Endodermal cell (in vitro differentiated cells): Measurements from ENCODE around the gene KDM6A. TPM values are rescaled to one million over a fixed set of nuclear protein-coding genes. Genes with fewer than 3 reads are reported as not detected.
"Not testable (repeated sequence)": the region's sequence is repeated elsewhere in the genome, so short reads cannot be mapped to it uniquely, and the experiment has no call there.

Experiments
- DNase-seq: peaks from one replicate; pipeline ENCODE4 v3.0.0-alpha.2; 2017
- H3K27ac ChIP-seq: 2 replicates; pipeline ENCODE4 v1.5.1; 2013; ENCODE audit warnings: mild to moderate bottlenecking, low read depth, low read length, moderate library complexity
- H3K27me3 ChIP-seq: 2 replicates; pipeline ENCODE4 v1.6.1; 2013; ENCODE audit warnings: mild to moderate bottlenecking, low read length, moderate library complexity; ENCODE audit not compliant: insufficient read depth, control insufficient read depth, poor library complexity, severe bottlenecking
- H3K36me3 ChIP-seq: 2 replicates; pipeline ENCODE4 v1.7.0; 2013; ENCODE audit warnings: mild to moderate bottlenecking, low read length, moderate library complexity; ENCODE audit not compliant: control insufficient read depth, insufficient read depth
- H3K4me1 ChIP-seq: one replicate; pipeline ENCODE4 v1.7.0; 2013; ENCODE audit warnings: low read length; ENCODE audit not compliant: control insufficient read depth, insufficient read depth
- H3K4me3 ChIP-seq: 2 replicates; pipeline ENCODE4 v1.5.1; 2013; ENCODE audit warnings: mild to moderate bottlenecking, low read length, moderate library complexity
- H3K9ac ChIP-seq: 2 replicates; pipeline ENCODE4 v1.6.1; 2013; ENCODE audit warnings: mild to moderate bottlenecking, low read length, moderate library complexity; ENCODE audit not compliant: poor library complexity, severe bottlenecking; ENCODE audit errors: extremely low read depth
- H3K9me3 ChIP-seq: 2 replicates; pipeline ENCODE4 v1.6.1; 2013; ENCODE audit warnings: mild to moderate bottlenecking, low read length, moderate library complexity; ENCODE audit not compliant: control insufficient read depth
- H3K27ac Mint-ChIP-seq: 2 replicates; pipeline ENCODE4 v1.8.0; 2020; ENCODE audit warnings: mixed read lengths
- H3K27me3 Mint-ChIP-seq: 2 replicates; pipeline ENCODE4 v1.8.0; 2021; ENCODE audit warnings: mild to moderate bottlenecking, mixed read lengths; ENCODE audit not compliant: insufficient read depth
- H3K36me3 Mint-ChIP-seq: 2 replicates; pipeline ENCODE4 v1.8.0; 2020; ENCODE audit warnings: low read depth, mixed read lengths
- H3K4me1 Mint-ChIP-seq: 2 replicates; pipeline ENCODE4 v1.8.0; 2020; ENCODE audit warnings: mixed read lengths
- H3K4me3 Mint-ChIP-seq: 2 replicates; pipeline ENCODE4 v1.8.0; 2020; ENCODE audit warnings: mild to moderate bottlenecking, moderate library complexity, mixed read lengths
- H3K9me3 Mint-ChIP-seq: 2 replicates; pipeline ENCODE4 v1.8.0; 2020; ENCODE audit warnings: mild to moderate bottlenecking, mixed read lengths
- CTCF ChIP-seq: fragments of 200-600 bp; sonication (generic); conservative IDR thresholded peaks from 2 replicates; pipeline ENCODE4 v1.5.0; 2021; ENCODE audit warnings: antibody characterized with exemption, mild to moderate bottlenecking
- WGBS, 2 experiments: methylation state at CpG; one replicate each; pipeline versions ENCODE4 v1.1.5 to v1.1.7; 2013; ENCODE audit warnings: missing lambda C conversion rate in 2 of 2, mixed read lengths in 1 of 2; ENCODE audit not compliant: insufficient coverage in 1 of 2, insufficient read length in 1 of 2; 5-methylcytosine and 5-hydroxymethylcytosine counted together
- total RNA-seq, 2 donors: library from RNA; stranded (reverse); fragmentation: NEBNext Ultra II Directional in 1 of 2; extraction: Animal tissue kit (Norgen Biotek cat#: 25700) in 1 of 2; gene quantifications; 2 replicates in 1 of 2; 3 replicates in 1 of 2; pipeline ENCODE4 v1.2.1, GENCODE V29; 2021

KDM6A gene
- total RNA-seq, 2 donors from 2014 or later, result 62.1 to 64.6 TPM

- Histone ChIP-seq H3K4me3 (no peak overlapping the region), H3K9ac (no peak overlapping the region), H3K27ac (no peak overlapping the region), H3K9me3 (no peaks in the 10 kb centered on the region), H3K36me3 (no peaks in the 10 kb centered on the region), H3K4me1 (no peaks in the 10 kb centered on the region), H3K27me3 (no peaks in the 10 kb centered on the region)
- Mint-ChIP-seq H3K36me3 (peaks cover 4% of the 10 kb centered on the region), H3K4me3 (no peak overlapping the region), H3K9me3 (peaks cover 56% of the 10 kb centered on the region), H3K27ac (no peak overlapping the region), H3K4me1 (peaks cover 26% of the 10 kb centered on the region), H3K27me3 (no peaks in the 10 kb centered on the region)
- DNase-seq, result no peak
- WGBS, 2 experiments, result 100% methylated on average over 2 of the region's 2 CpGs; no CpG with 5 or more reads in 1 of the 2 experiments
- no peak for TF ChIP-seq CTCF
Measured at GRCh38 chrX:44937606-44938005, 64.6 kb downstream of the KDM6A start.

DNA sequence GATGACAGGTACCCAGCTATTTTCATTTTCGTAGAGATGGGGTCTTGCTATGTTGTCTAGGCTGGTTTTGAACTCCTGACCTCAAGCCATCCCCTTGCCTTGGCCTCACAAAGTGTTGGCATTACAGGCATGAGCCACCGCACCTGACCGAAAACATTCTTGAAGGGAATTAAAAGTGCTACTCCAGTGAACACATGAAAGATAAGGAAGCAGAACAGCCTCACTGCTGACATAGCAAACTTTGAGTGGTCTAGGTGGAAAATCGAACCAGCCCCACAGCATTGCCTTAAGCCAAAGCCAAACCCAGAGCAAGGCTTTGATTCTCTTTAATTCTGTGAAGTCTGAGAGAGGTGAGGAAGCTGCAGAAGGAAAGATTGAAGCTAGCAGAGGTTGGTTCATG lies 65.1 kb downstream of the KDM6A start:
- no peak overlapping the region for H3K4me3 ChIP-seq
- no peak overlapping the region for H3K27ac ChIP-seq
- H3K27me3 ChIP-seq, result no peaks in the 10 kb centered on the region
- H3K4me1 ChIP-seq, result no peaks in the 10 kb centered on the region
- no peak overlapping the region for H3K27ac Mint-ChIP-seq
- H3K9ac ChIP-seq, result no peak overlapping the region
- peaks cover 26% of the 10 kb centered on the region for H3K4me1 Mint-ChIP-seq
- H3K36me3 Mint-ChIP-seq, result peaks cover 4% of the 10 kb centered on the region
- no peaks in the 10 kb centered on the region for H3K27me3 Mint-ChIP-seq
- H3K9me3 ChIP-seq, result no peaks in the 10 kb centered on the region
- WGBS, 2 experiments, result 80 to 94% methylated on average over 3 to 4 of the region's 4 CpGs
- no peak for TF ChIP-seq CTCF
- H3K4me3 Mint-ChIP-seq, result no peak overlapping the region
- peaks cover 56% of the 10 kb centered on the region for H3K9me3 Mint-ChIP-seq
- H3K36me3 ChIP-seq, result no peaks in the 10 kb centered on the region
- DNase-seq, result no peak

DNA sequence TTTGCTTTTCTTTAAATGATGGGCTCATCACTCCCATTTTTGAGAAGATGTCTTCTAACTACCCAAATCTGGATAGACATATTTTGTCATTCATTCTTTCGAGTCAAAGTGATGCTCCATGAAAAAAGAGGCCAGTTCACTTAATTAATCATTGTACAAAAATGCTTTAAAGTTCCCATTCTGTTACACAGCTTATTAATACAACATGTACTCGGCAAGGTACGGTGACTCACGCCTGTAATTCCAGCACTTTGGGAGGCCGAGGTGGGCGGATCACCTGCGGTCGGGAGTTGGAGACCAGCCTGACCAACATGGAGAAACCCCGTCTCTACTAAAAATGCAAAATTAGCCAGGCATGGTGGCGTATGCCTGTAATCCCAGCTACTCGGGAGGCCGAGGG lies 67.6 kb downstream of the KDM6A start:
- H3K36me3 Mint-ChIP-seq, H3K9ac ChIP-seq, H3K36me3 ChIP-seq, H3K4me3 ChIP-seq, H3K27ac ChIP-seq, H3K27me3 ChIP-seq, H3K27me3 Mint-ChIP-seq, H3K4me1 ChIP-seq, DNase-seq, H3K4me3 Mint-ChIP-seq, H3K27ac Mint-ChIP-seq: not testable (repeated sequence)
- peaks cover 11% of the 10 kb centered on the region for H3K4me1 Mint-ChIP-seq
- H3K9me3 ChIP-seq, result peaks cover 15% of the 10 kb centered on the region
- 92 to 99% methylated on average over 10 to 12 of the region's 12 CpGs for WGBS, 2 experiments
- peaks cover 60% of the 10 kb centered on the region for H3K9me3 Mint-ChIP-seq

DNA sequence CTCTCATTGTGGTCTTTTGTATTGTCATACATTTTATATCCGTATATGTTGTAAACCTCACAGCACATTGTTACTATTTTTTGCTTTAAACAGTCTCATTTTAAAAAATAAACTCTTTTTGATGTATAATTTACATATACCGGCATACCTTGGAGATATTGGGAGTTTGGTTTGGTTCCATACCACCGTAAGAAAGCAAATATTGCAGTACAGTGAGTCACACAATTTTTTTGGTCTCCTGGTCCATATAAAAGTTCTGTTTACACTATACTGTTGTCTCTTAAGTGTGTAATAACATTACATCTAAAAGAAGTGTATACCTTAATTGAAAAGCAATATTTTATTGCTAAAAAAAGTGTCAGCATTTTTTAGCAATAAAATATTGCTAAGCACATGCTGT lies 70.0 kb downstream of the KDM6A start:
- TF ChIP-seq CTCF, result no peak
- 100% methylated on average over 2 of the region's 3 CpGs; no CpG with 5 or more reads in 1 of the 2 experiments for WGBS, 2 experiments
- Histone ChIP-seq H3K9me3 (peaks cover 28% of the 10 kb centered on the region), H3K4me3 (no peak overlapping the region), H3K4me1 (no peaks in the 10 kb centered on the region), H3K9ac (no peak overlapping the region), H3K27me3 (no peaks in the 10 kb centered on the region), H3K27ac (no peak overlapping the region), H3K36me3 (no peaks in the 10 kb centered on the region)
- H3K36me3 Mint-ChIP-seq, result peaks cover 4% of the 10 kb centered on the region
- no peaks in the 10 kb centered on the region for H3K27me3 Mint-ChIP-seq
- H3K4me1 Mint-ChIP-seq, result peaks cover 4% of the 10 kb centered on the region
- no peak overlapping the region for H3K27ac Mint-ChIP-seq
- no peak for DNase-seq
- H3K4me3 Mint-ChIP-seq, result no peak overlapping the region
- peaks cover 60% of the 10 kb centered on the region for H3K9me3 Mint-ChIP-seq
